ENCODE data around the gene COL1A1. TPM values are rescaled to one million over a fixed set of nuclear protein-coding genes. Genes with fewer than 3 reads are reported as not detected.

COL1A1 gene
- total RNA-seq, 1 experiment from 2014 or later = 4.5 TPM

DNA sequence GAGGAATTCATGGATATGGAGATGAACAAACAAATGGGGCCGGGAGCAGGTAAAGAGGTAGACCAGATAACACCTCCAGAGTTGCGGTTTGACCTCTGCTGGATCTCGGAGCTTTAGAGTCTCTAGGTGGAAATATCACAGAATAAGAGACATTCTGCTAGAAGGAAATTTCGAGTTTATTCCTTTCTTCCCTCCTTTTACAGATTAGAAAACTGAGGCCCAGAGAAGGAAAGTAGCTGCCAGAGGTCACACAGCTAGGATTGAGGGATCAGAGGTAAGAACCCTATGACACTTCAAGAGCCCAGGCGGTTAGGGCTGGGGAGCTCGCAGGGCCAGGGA is 7.7 kb upstream of the COL1A1 start:
- no TSS peak for BruUV-seq (replicated peaks)
- H3K9me3 Mint-ChIP-seq (ENCODE audit: unreplicated experiment) = no peaks in the 10 kb centered on the region
- intact Hi-C loops (cut with micrococcal nuclease) = no loop called here
- H3K27ac Mint-ChIP-seq (ENCODE audit: low read depth, unreplicated experiment) = no peak overlapping the region
- peaks cover 20% of the 10 kb centered on the region for H3K4me1 Mint-ChIP-seq (ENCODE audit: insufficient read depth, unreplicated experiment)
- H3K27me3 Mint-ChIP-seq (ENCODE audit: insufficient read depth, unreplicated experiment) = peaks cover 16% of the 10 kb centered on the region
- H3K4me3 Mint-ChIP-seq (ENCODE audit: unreplicated experiment) = no peak overlapping the region
- ChIA-PET CTCF (interaction anchor here (0.7 to 2.9 kb wide), 5 partner anchors 9 to 88 kb away, joined by 3 to 15 read pairs (median 4); no protein-coding TSS in a partner anchor), POLR2A (no interaction called here)
- no peaks in the 10 kb centered on the region for H3K36me3 Mint-ChIP-seq (ENCODE audit: insufficient read depth, unreplicated experiment)
- no peak for DNase-seq (ENCODE audit: unreplicated experiment)
- no peak for TF ChIP-seq CTCF (IDR thresholded peaks at IDR 0.05; ENCODE audit: unreplicated experiment)

GRCh38 chr17:50208611-50209061 is 7.2 kb upstream of the COL1A1 start:
- Mint-ChIP-seq H3K27me3 (ENCODE audit: insufficient read depth, unreplicated experiment) (peaks cover 16% of the 10 kb centered on the region), H3K4me1 (ENCODE audit: insufficient read depth, unreplicated experiment) (peaks cover 20% of the 10 kb centered on the region), H3K9me3 (ENCODE audit: unreplicated experiment) (no peaks in the 10 kb centered on the region), H3K27ac (ENCODE audit: low read depth, unreplicated experiment) (no peak overlapping the region), H3K36me3 (ENCODE audit: insufficient read depth, unreplicated experiment) (no peaks in the 10 kb centered on the region), H3K4me3 (ENCODE audit: unreplicated experiment) (no peak overlapping the region)
- no peak for DNase-seq (ENCODE audit: unreplicated experiment)
- TF ChIP-seq CTCF (IDR thresholded peaks at IDR 0.05; ENCODE audit: unreplicated experiment) = no peak
- ChIA-PET POLR2A (no interaction called here), CTCF (interaction anchor here (0.7 to 2.9 kb wide), 5 partner anchors 9 to 88 kb away, joined by 3 to 15 read pairs (median 4); no protein-coding TSS in a partner anchor)
- intact Hi-C loops (cut with micrococcal nuclease) = no loop called here
- no TSS peak for BruUV-seq (replicated peaks)

DNA sequence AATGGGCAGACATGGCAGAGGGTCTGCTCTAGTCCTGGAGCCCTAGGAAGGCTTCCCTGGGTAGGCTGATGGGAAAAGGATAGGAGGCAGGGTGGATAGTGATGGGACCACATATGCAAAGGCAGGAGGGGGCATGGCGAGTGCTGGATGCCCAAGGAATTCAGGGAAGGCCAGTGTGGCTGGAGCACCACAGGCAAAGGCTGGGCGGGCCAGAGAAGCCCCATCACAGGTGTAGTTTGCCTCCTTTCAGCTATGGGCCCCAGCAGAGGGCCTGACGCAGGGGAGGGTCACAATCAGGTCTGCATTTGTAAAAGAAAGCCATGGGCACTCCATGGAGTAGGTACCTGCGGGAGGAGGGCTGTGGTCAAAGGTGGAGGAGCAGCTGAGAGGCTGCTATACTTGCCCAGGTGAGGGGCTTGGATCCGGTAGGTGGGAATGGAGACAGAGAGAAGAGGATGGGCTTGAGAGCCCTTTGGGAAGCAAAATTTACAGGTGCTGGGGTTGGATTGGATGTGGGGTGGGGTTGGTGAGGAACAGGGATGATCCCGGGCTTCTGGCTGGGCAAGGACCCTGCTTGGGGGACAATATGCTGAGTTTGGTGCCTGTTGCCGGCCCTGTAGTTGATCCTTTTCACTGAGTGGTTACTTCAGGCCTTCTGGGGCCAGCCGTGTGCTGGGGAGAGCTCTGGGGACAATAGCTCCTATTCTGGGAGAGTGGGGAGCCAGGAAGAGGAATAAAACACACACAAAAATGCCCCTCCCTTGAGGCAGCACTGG is 6.5 kb upstream of the COL1A1 start:
- CTCF ChIA-PET = interaction anchor here (0.7 to 2.9 kb wide), 3 partner anchors 8 to 99 kb away, joined by 3 to 15 read pairs (median 10); no protein-coding TSS in a partner anchor
- no peak for DNase-seq (ENCODE audit: unreplicated experiment)
- Mint-ChIP-seq H3K27ac (ENCODE audit: low read depth, unreplicated experiment) (no peak overlapping the region), H3K27me3 (ENCODE audit: insufficient read depth, unreplicated experiment) (peaks cover 16% of the 10 kb centered on the region), H3K36me3 (ENCODE audit: insufficient read depth, unreplicated experiment) (no peaks in the 10 kb centered on the region), H3K9me3 (ENCODE audit: unreplicated experiment) (no peaks in the 10 kb centered on the region), H3K4me1 (ENCODE audit: insufficient read depth, unreplicated experiment) (peaks cover 20% of the 10 kb centered on the region), H3K4me3 (ENCODE audit: unreplicated experiment) (no peak overlapping the region)
- no peak for TF ChIP-seq CTCF (IDR thresholded peaks at IDR 0.05; ENCODE audit: unreplicated experiment)
- intact Hi-C loops (cut with micrococcal nuclease) = no loop called here
- POLR2A ChIA-PET = no interaction called here
- BruUV-seq (replicated peaks) = no TSS peak

GRCh38 chr17:50207315-50207714 is 5.9 kb upstream of the COL1A1 start:
- BruUV-seq (replicated peaks) = no TSS peak
- H3K4me1 Mint-ChIP-seq (ENCODE audit: insufficient read depth, unreplicated experiment) = peaks cover 20% of the 10 kb centered on the region
- POLR2A ChIA-PET = no interaction called here
- no peak for DNase-seq (ENCODE audit: unreplicated experiment)
- no peak overlapping the region for H3K27ac Mint-ChIP-seq (ENCODE audit: low read depth, unreplicated experiment)
- TF ChIP-seq CTCF (IDR thresholded peaks at IDR 0.05; ENCODE audit: unreplicated experiment) = no peak
- H3K9me3 Mint-ChIP-seq (ENCODE audit: unreplicated experiment) = no peaks in the 10 kb centered on the region
- H3K4me3 Mint-ChIP-seq (ENCODE audit: unreplicated experiment) = no peak overlapping the region
- intact Hi-C loops (cut with micrococcal nuclease) = no loop called here
- peaks cover 16% of the 10 kb centered on the region for H3K27me3 Mint-ChIP-seq (ENCODE audit: insufficient read depth, unreplicated experiment)
- no peaks in the 10 kb centered on the region for H3K36me3 Mint-ChIP-seq (ENCODE audit: insufficient read depth, unreplicated experiment)
- CTCF ChIA-PET = interaction anchor here (0.7 to 2.9 kb wide), 2 partner anchors 90 to 100 kb away, joined by 3 to 15 read pairs; no protein-coding TSS in a partner anchor

All from MCF 10A (cell line).